Vagina (tissue), 2 donors: ENCODE measurements around the gene TAB2. TPM values are rescaled to one million over a fixed set of nuclear protein-coding genes. Genes with fewer than 3 reads are reported as not detected.
"Not testable (repeated sequence)": the region's sequence is repeated elsewhere in the genome, so short reads cannot be mapped to it uniquely, and the experiment has no call there.

Experiments used
- DNase-seq, 2 donors: peaks; one replicate each; pipeline ENCODE4 v3.0.0-alpha.2; 2017; ENCODE audit errors: extremely low spot score in 2 of 2
- H3K27ac ChIP-seq: fragments of 200-600 bp; sonication (generic); one replicate; pipeline ENCODE4 v1.5.1; 2019
- H3K27me3 ChIP-seq: fragments of 200-600 bp; sonication (generic); one replicate; pipeline ENCODE4 v1.5.1; 2019
- H3K36me3 ChIP-seq, 2 donors: fragments of 200-600 bp; sonication (generic); one replicate each; pipeline ENCODE4 v1.5.1; 2017 to 2019
- H3K4me1 ChIP-seq: fragments of 200-600 bp; sonication (generic); one replicate; pipeline ENCODE4 v1.5.1; 2019
- H3K4me3 ChIP-seq, 2 donors: fragments of 200-600 bp; sonication (generic); 1 replicate in 1 of 2; 2 replicates in 1 of 2; pipeline ENCODE4 v1.5.1; 2016 to 2019
- H3K9me3 ChIP-seq: fragments of 200-600 bp; sonication (generic); one replicate; pipeline ENCODE4 v1.5.1; 2019
- POLR2A ChIP-seq, 2 donors: fragments of 450-650 bp; IDR thresholded peaks; one replicate each; pipeline ENCODE4 v1.6.1; 2017; ENCODE audit warnings: antibody characterized with exemption in 2 of 2, mild to moderate bottlenecking in 2 of 2, moderate library complexity in 2 of 2
- POLR2AphosphoS5 ChIP-seq, 2 donors: sonication (generic); formaldehyde crosslinking; IDR thresholded peaks; one replicate each; pipeline ENCODE4 v1.9.0; 2017; ENCODE audit warnings: antibody characterized with exemption in 2 of 2, mild to moderate bottlenecking in 2 of 2, low read depth in 1 of 2; ENCODE audit not compliant: insufficient read depth in 1 of 2
- intact Hi-C: fragments of 100-400 bp; cut with DNase I; formaldehyde crosslinking; loops from one replicate; pipeline ENCODE4 v1.15.1; 2023
- small RNA-seq: library from RNA; depleted of rRNA; stranded (forward); fragments of <200 nt; gene quantifications from one replicate; pipeline ENCODE3, GENCODE V24; 2016
- total RNA-seq: library from RNA; depleted of rRNA; stranded (reverse); fragments of >200 nt; gene quantifications from one replicate; pipeline ENCODE4 v1.2.3, GENCODE V29; 2016
- TF ChIP-seq, protein P1 (sequence below), 3 experiments: fragments of 450-650 bp in 2 of 3; fragments of 200-600 bp in 1 of 3; sonication (generic) in 1 of 3; IDR thresholded peaks; one replicate each; pipeline ENCODE4 v1.5.1; 2017 to 2019; ENCODE audit warnings: antibody characterized with exemption in 3 of 3, mild to moderate bottlenecking in 2 of 3, moderate library complexity in 2 of 3

The TAB2 gene
- total RNA-seq, 1 donor from 2014 or later: 80.5 TPM

DNA sequence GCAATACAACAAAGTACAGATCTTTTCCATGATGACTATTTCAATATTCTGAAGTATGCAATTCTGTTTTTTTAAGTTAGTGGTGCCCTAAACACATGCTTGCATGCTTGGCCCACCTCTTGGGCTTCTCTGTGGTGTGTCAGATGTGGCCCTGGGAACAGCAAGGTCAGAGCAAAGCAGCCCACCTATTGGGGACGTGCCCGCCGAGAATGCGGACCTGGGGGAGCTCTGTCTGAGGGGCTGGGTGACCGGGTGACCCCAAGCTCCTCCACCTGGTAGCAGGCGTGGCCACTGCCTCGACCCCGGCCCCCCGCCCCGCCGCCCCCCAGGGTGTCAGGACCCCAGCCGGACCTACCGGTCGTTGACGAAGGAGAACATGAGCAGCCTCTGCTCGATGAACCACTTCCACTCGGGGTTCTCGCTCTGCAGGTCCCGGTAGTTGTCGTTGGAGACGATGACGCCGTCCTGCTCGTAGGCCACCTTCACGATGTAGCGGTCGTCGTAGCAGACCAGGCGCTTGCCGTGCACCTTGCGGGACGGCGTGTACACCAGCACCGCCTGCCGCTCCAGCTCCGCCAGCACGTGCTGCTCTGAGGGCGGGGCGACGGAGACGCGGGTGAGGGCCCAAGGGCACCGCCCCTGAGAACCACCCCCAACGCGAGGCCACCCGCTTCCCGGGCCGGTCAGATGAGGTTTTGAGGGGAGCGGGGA lies 139.0 kb downstream of the TAB2 start:
- intact Hi-C loops: no loop called here
- TF ChIP-seq POLR2A (IDR thresholded peaks at IDR 0.05) (no peak), POLR2AphosphoS5 (IDR thresholded peaks at IDR 0.05; ENCODE audit: insufficient read depth in 1 of 2, low read depth in 1 of 2) (no peak)
- H3K27ac ChIP-seq: no peak overlapping the region
- H3K4me1 ChIP-seq: peaks cover 24% of the 10 kb centered on the region
- DNase-seq: no peak
- no peak overlapping the region for H3K4me3 ChIP-seq
- no peaks in the 10 kb centered on the region for H3K36me3 ChIP-seq
- no peaks in the 10 kb centered on the region for H3K27me3 ChIP-seq
- H3K9me3 ChIP-seq: no peaks in the 10 kb centered on the region

DNA sequence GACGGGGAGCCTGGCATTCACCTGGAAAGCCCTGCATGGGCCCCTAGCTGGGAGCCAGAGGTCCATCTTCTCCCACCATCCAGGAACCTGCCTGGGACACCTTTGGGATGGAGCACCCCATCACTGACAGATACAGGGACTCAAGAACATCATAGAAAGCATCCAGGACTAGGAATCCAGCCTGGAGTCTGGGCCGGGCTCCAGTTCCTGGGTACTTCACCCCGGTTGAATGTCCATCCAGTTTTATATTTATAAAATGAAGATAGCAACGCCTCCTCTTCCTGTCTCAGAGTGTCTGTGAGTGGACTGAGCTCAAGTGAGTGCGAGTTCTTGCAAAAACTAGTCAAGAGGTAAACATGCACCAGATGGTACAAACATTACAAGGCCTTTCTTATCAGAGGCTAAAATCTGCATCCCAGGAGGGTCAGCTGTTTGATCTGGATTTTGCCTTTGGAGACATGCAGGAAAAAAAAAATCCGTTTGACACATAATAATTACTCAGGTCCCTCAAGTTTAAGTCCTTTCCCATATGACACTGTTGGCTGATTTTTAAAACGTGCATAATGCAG lies 139.9 kb downstream of the TAB2 start:
- no peak for DNase-seq
- Histone ChIP-seq H3K4me3 (no peak overlapping the region), H3K36me3 (no peaks in the 10 kb centered on the region), H3K4me1 (peaks cover 20% of the 10 kb centered on the region), H3K27ac (no peak overlapping the region), H3K27me3 (no peaks in the 10 kb centered on the region), H3K9me3 (no peaks in the 10 kb centered on the region)
- TF ChIP-seq, protein P1, sequence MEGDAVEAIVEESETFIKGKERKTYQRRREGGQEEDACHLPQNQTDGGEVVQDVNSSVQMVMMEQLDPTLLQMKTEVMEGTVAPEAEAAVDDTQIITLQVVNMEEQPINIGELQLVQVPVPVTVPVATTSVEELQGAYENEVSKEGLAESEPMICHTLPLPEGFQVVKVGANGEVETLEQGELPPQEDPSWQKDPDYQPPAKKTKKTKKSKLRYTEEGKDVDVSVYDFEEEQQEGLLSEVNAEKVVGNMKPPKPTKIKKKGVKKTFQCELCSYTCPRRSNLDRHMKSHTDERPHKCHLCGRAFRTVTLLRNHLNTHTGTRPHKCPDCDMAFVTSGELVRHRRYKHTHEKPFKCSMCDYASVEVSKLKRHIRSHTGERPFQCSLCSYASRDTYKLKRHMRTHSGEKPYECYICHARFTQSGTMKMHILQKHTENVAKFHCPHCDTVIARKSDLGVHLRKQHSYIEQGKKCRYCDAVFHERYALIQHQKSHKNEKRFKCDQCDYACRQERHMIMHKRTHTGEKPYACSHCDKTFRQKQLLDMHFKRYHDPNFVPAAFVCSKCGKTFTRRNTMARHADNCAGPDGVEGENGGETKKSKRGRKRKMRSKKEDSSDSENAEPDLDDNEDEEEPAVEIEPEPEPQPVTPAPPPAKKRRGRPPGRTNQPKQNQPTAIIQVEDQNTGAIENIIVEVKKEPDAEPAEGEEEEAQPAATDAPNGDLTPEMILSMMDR (IDR thresholded peaks at IDR 0.05): no peak
- TF ChIP-seq POLR2A (IDR thresholded peaks at IDR 0.05) (no peak), POLR2AphosphoS5 (IDR thresholded peaks at IDR 0.05; ENCODE audit: insufficient read depth in 1 of 2, low read depth in 1 of 2) (no peak)
- intact Hi-C loops: no loop called here

DNA sequence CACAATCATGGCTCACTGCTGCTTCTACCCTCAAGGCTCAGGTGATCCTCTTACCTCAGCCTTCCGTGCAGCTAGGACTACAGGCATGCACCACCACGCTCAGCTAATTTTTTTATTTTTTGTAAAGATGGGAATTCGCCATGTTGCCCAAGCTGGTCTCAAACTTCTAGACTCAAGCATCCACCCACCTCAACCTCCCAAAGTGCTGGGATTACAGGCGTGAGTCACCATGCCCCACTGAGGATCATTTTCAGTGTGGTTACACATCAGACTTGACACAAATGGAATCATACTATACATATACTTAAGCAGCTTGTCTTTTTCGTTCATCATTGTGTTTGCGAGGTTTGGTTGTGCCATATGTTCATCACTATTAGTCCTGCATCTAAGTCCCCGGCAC lies 140.7 kb downstream of the TAB2 start:
- H3K4me1 ChIP-seq: peaks cover 19% of the 10 kb centered on the region
- TF ChIP-seq, protein P1 (IDR thresholded peaks at IDR 0.05): no peak
- no peak for TF ChIP-seq POLR2AphosphoS5 (IDR thresholded peaks at IDR 0.05; ENCODE audit: insufficient read depth in 1 of 2, low read depth in 1 of 2)
- TF ChIP-seq POLR2A (IDR thresholded peaks at IDR 0.05): no peak
- intact Hi-C loops: no loop called here

DNA sequence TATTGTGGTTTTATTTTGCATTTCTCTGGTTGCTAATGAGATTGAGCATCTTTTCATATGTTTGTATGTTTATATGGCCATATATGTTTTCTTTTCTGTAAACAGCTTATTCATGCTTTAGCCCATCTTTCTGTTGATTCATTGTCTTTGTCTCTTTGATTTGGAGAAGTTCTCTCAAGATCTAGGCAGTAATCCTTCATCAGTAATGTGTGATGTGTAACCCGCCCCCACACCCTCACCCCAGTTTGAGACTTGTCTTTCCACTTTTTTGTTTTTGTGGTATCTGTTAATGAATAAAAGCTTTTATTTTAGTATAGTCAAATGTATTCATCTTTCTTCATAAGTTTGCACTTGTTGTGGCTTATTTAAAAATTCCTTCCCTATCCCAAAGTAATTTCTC lies 141.3 kb downstream of the TAB2 start:
- TF ChIP-seq POLR2AphosphoS5 (IDR thresholded peaks at IDR 0.05; ENCODE audit: insufficient read depth in 1 of 2, low read depth in 1 of 2) (no peak), POLR2A (IDR thresholded peaks at IDR 0.05) (no peak)
- intact Hi-C loops: no loop called here
- no peak for DNase-seq

More for the DNA sequence above, 140.7 kb downstream of the TAB2 start:
- Histone ChIP-seq H3K27ac (no peak overlapping the region), H3K27me3 (no peaks in the 10 kb centered on the region), H3K4me3 (no peak overlapping the region), H3K9me3 (no peaks in the 10 kb centered on the region), H3K36me3 (no peaks in the 10 kb centered on the region)
- no peak for DNase-seq

DNA sequence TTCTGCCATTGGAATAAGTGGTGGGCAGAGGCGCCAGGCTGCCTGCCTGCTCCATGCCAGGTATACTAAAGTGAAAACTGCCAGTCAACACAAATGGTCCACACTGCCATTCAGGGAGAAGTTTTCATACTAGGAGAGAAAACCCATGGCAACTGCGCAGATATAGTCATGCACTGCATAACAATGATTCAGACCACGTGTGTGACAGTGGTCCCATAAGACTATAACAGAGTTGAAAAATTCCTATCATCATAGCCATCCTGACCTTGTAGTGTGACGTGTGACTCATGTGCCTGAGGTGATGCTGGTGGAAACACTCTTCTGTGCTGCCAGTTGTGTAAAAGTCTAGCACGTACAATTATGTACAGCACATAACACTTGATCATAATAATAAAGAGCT lies 142.2 kb downstream of the TAB2 start:
- intact Hi-C loops: no loop called here

More for the DNA sequence above, 141.3 kb downstream of the TAB2 start:
- H3K9me3 ChIP-seq: no peaks in the 10 kb centered on the region
- no peaks in the 10 kb centered on the region for H3K27me3 ChIP-seq
- no peaks in the 10 kb centered on the region for H3K36me3 ChIP-seq
- H3K27ac ChIP-seq: no peak overlapping the region
- H3K4me1 ChIP-seq: peaks cover 13% of the 10 kb centered on the region
- no peak overlapping the region for H3K4me3 ChIP-seq

DNA sequence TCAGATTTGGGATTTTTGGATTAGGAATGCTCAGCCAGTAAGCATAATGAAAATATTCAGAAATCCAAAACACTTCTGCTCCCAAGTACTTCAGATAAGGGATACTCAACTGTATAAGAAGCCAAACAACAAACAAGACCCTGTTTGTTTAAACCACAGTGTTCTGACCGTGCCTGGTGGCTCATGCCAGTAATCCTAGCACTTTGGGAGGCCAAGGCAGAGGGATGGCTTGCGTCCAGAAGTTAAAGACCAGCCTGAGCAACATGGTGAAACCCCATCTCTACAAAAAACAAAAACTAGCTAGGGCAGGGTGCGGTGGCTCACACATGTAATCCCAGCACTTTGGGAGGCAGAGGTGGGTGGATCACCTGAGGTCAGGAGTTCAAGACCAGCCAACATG lies 142.7 kb downstream of the TAB2 start:
- DNase-seq, H3K27me3 ChIP-seq: not testable (repeated sequence)

More for the DNA sequence above, 142.2 kb downstream of the TAB2 start:
- Histone ChIP-seq H3K9me3 (no peaks in the 10 kb centered on the region), H3K27ac (no peak overlapping the region), H3K4me1 (peaks cover 3% of the 10 kb centered on the region), H3K27me3 (no peaks in the 10 kb centered on the region), H3K36me3 (no peaks in the 10 kb centered on the region), H3K4me3 (no peak overlapping the region)
- TF ChIP-seq POLR2AphosphoS5 (IDR thresholded peaks at IDR 0.05; ENCODE audit: insufficient read depth in 1 of 2, low read depth in 1 of 2): no peak
- TF ChIP-seq, protein P1 (IDR thresholded peaks at IDR 0.05): no peak
- TF ChIP-seq POLR2A (IDR thresholded peaks at IDR 0.05): no peak
- DNase-seq: no peak

More for the DNA sequence above, 142.7 kb downstream of the TAB2 start:
- H3K4me3 ChIP-seq, H3K9me3 ChIP-seq, intact Hi-C loops, H3K27ac ChIP-seq, H3K4me1 ChIP-seq, H3K36me3 ChIP-seq: not testable (repeated sequence)

Small RNA genes within 50 kb of the gene (small RNA-seq; reads per million reads assigned to genes)
- not detected for gene RN7SL234P

Other genes with a start within 250 kb of the TAB2 start
- gene SUMO4, start 82.5 kb downstream of the TAB2 start, total RNA-seq: 3.9 TPM
- 2.2 TPM for gene ZC3H12D, start 167.3 kb downstream of the TAB2 start, total RNA-seq
- 20.1 TPM for gene PPIL4, start 228.3 kb downstream of the TAB2 start, total RNA-seq
- 36.1 TPM for gene GINM1, start 248.7 kb downstream of the TAB2 start, total RNA-seq